ENCODE measurements around the gene BBIP1. TPM values are rescaled to one million over a fixed set of nuclear protein-coding genes. Genes with fewer than 3 reads are reported as not detected.

The BBIP1 gene
- 19.1 and 37.1 TPM in 2 replicates for total RNA-seq

GRCh38 chr10:110918643-110919348 lies at the start of gene BBIP1:
Gene BBIP1 (minus strand): TSS chr10:110919180. CDS start chr10:110918157, 1,023 bp downstream.
- peak; percentile 100 for DNase-seq (ENCODE audit: low read depth)

GRCh38 chr10:110967645-110968044 lies 48.7 kb upstream of the BBIP1 start:
- no peak for DNase-seq (ENCODE audit: low read depth)

GRCh38 chr10:110967009-110967630 lies 48.1 kb upstream of the BBIP1 start:
- DNase-seq (ENCODE audit: low read depth), result no peak

GRCh38 chr10:110966146-110966545 lies 47.2 kb upstream of the BBIP1 start:
- no peak for DNase-seq (ENCODE audit: low read depth)

- DNase-seq (ENCODE audit: low read depth), result no peak
These were observed 46.2 kb upstream of the BBIP1 start for GRCh38 chr10:110965216-110965615.

GRCh38 chr10:110964681-110965080 lies 45.7 kb upstream of the BBIP1 start:
- DNase-seq (ENCODE audit: low read depth), result no peak

GRCh38 chr10:110963162-110963561 lies 44.2 kb upstream of the BBIP1 start:
- no peak for DNase-seq (ENCODE audit: low read depth)

- no peak for DNase-seq (ENCODE audit: low read depth)
These were observed 43.5 kb upstream of the BBIP1 start for GRCh38 chr10:110962443-110962842.

GRCh38 chr10:110960333-110960712 lies 41.3 kb upstream of the BBIP1 start:
- no peak for DNase-seq (ENCODE audit: low read depth)

- DNase-seq (ENCODE audit: low read depth), result no peak
These were observed 40.7 kb upstream of the BBIP1 start for GRCh38 chr10:110959379-110960332.

- no peak for DNase-seq (ENCODE audit: low read depth)
These were observed 38.6 kb upstream of the BBIP1 start for GRCh38 chr10:110957606-110958005.

- no peak for DNase-seq (ENCODE audit: low read depth)
These were observed 32.4 kb upstream of the BBIP1 start for GRCh38 chr10:110951381-110951780.

- no peak for DNase-seq (ENCODE audit: low read depth)
These were observed 28.1 kb upstream of the BBIP1 start for GRCh38 chr10:110947061-110947595.

GRCh38 chr10:110946496-110946895 lies 27.5 kb upstream of the BBIP1 start:
- DNase-seq (ENCODE audit: low read depth), result no peak

GRCh38 chr10:110944792-110945396 lies 25.9 kb upstream of the BBIP1 start:
- DNase-seq (ENCODE audit: low read depth), result peak; percentile 37

- no peak for DNase-seq (ENCODE audit: low read depth)
These were observed 20.4 kb upstream of the BBIP1 start for GRCh38 chr10:110939419-110939818.

GRCh38 chr10:110936757-110937156 lies 17.8 kb upstream of the BBIP1 start:
- DNase-seq (ENCODE audit: low read depth), result no peak

- peak; percentile 28 for DNase-seq (ENCODE audit: low read depth)
These were observed 13.7 kb upstream of the BBIP1 start for GRCh38 chr10:110932505-110933180.

GRCh38 chr10:110931769-110932381 lies 12.9 kb upstream of the BBIP1 start:
- DNase-seq (ENCODE audit: low read depth), result no peak

- DNase-seq (ENCODE audit: low read depth), result no peak
These were observed 8.5 kb upstream of the BBIP1 start for GRCh38 chr10:110927461-110927860.

Data from renal cortical epithelial cell (primary cell).